ENCODE data around the gene FERMT1.

Gene FERMT1, protein sequence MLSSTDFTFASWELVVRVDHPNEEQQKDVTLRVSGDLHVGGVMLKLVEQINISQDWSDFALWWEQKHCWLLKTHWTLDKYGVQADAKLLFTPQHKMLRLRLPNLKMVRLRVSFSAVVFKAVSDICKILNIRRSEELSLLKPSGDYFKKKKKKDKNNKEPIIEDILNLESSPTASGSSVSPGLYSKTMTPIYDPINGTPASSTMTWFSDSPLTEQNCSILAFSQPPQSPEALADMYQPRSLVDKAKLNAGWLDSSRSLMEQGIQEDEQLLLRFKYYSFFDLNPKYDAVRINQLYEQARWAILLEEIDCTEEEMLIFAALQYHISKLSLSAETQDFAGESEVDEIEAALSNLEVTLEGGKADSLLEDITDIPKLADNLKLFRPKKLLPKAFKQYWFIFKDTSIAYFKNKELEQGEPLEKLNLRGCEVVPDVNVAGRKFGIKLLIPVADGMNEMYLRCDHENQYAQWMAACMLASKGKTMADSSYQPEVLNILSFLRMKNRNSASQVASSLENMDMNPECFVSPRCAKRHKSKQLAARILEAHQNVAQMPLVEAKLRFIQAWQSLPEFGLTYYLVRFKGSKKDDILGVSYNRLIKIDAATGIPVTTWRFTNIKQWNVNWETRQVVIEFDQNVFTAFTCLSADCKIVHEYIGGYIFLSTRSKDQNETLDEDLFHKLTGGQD

DNA sequence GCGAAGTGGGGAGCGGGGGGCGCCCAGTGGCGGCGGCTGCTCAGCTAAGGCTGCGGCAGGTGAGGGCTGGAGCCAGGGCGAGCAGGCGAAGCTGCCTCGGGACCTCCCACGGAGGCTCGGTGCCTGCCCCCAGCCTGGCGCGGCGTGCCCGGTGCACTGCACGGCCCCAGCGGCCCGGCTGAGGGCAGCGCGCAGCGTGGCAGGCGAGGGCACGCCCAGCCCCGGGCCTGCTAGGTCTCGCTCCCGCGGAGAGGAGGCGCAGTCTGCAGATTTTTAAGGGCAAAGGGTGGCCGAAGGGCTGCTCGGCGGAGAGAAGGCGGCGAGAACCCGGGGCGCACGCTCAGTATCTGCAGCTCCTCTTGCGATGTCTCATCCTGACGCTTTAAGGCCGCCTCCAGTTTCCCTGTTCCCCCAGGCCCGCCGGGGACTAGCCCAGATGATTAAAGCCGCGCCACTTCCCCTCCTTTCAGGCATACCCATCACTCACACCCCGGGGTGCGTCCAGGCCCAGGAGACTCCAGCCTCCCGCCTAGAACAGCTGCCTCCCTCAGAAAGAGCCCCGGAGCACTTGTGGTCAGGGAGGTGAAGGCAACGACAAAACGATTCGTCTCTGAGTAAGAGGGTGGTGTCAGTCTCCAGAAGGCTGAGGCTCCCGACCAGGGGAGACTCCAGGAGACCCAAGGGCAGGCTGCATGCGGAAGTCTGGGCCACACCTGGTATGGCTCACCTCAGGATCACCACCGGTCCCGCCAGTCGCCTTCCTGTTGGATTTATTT, at the start of gene FERMT1:
Gene FERMT1, minus strand, starts transcription at position 158 of the 776 bp plus-strand sequence. CDS start 3,476 bp downstream, outside the sequence.
- no peak for DNase-seq

GRCh38 chr20:6169251-6169650, 46.4 kb upstream of the FERMT1 start:
- DNase-seq: no peak

- no peak for DNase-seq
These were observed 45.4 kb upstream of the FERMT1 start for GRCh38 chr20:6168204-6168603.

DNA sequence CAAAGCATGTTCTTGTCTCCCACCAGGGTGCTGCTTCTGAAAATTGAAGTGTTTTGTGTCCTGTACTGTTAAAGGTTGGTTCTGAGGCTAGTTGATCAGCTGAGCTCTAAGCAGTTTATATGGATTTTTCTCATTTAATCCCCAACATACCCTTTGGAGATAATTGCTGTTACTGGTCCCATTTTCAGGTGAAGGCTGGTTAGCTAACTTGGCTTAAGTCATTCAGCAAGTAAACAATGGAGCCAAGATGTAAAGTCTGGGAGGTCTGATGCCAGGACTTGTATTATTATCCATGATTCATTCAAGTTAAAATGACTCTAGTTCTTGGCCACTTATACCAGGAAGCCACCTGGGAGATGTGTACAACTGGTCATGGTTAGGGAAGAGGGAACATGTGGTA, 42.5 kb upstream of the FERMT1 start:
- no peak for DNase-seq

DNA sequence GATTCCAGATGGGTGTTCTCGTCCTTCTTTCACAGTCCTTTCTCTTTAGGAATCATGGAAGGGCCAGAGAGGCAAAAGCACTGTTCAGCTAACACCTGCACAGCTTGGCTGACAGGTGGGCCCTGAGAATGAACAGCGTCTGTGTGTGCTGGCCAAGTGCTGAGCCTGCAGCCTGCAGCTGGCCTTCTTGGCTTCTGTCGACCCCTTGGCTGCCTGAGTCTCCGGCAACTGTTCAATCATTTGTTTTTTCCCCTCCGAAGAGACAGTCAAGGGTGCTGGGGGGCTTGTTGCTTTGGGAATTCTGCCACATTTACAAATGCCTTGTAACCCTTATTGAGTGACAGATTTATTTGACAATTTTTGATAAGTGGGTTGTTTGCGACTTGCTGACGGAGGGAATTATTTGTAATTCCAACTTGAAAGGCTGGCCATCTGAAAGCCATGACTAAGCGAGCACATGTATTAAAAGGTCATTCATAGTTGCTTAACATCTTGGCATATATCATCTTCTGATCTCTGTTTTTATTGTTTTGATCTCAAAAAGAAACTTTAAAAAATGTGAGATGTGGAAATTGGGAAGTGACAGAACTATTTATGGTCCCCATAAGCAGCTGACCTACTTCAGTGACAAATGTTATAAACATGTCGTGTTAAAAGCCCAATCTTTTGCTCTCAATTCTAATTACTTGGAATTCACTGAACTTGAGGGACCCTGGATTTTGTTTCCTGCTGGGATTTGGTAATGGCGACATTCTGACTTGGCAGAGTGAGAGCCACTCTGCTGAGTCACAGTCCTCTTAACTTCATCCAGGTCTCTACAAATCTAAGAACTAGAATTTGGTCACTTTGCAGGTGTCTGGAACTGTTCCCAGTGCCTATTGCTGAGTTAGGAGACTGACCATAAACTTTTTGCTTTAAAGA, 41.9 kb upstream of the FERMT1 start:
- DNase-seq: no peak

DNA sequence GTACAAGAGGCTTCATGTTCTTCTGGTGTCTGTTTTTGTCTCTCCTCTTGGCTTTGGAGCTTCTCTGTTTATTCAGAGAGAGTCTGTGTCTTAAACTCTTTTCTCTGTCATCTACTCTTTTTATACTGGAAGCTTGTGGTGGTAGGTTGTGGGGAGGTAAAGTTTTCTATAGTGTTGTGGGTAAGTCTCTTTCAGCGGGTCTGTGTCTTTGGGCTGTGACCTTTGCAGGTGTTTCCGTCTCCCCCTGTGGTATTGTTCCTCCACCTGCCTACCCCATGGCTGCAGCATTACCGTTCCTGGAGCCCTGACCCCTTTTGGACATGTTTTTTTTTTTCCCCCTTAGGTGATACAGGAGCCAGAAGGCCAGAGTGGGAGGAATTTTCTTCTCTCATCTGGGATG, 37.9 kb upstream of the FERMT1 start:
- DNase-seq: no peak

- no peak for DNase-seq
These were observed 34.5 kb upstream of the FERMT1 start for GRCh38 chr20:6157345-6157744.

- DNase-seq: no peak
These were observed 29.9 kb upstream of the FERMT1 start for GRCh38 chr20:6152777-6153176.

GRCh38 chr20:6148073-6148472, 25.2 kb upstream of the FERMT1 start:
- no peak for DNase-seq

GRCh38 chr20:6142348-6142993, 19.6 kb upstream of the FERMT1 start:
- peak; percentile 20 to 38 for DNase-seq

DNA sequence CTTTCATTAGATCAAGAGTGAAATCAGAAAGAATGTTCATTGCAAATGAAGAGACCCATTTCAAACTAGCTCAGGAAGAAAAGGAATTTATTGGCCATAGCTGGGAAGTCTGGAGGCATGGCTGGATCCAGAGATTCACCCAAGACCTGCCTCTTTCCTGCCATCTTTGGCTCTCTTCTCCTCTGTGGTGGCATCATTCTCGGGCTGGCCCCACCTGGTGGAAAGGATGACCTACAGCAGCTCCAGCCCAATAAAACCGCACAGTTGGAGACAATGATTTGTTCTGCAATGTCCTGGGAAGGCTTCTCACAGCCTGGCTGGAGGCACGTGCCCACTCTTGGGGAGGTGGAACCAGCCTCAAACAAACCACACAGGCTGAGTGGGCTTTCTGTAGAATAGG, 18.1 kb upstream of the FERMT1 start:
- no peak for DNase-seq

GRCh38 chr20:6135347-6135746, 12.5 kb upstream of the FERMT1 start:
- DNase-seq: no peak

DNA sequence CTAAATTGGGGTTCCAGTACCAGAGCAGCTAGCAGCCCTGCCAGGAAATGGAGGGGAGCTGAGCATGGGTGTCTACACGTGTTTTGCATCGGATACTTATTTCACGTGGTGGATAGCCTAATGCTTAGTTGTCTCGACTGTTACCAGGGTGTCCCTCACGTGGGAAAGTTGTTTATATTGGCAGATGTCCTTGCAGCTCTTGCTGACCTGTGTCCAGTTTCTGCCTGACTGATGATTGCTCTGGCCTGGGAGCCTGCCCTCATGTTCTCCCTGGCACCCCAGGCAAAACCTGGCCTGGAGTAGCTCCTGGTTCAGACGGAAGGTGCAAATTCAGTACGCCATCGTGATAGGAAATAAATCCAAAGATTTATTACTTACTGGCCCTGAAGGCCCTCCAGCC, 11.8 kb upstream of the FERMT1 start:
- DNase-seq: no peak

DNA sequence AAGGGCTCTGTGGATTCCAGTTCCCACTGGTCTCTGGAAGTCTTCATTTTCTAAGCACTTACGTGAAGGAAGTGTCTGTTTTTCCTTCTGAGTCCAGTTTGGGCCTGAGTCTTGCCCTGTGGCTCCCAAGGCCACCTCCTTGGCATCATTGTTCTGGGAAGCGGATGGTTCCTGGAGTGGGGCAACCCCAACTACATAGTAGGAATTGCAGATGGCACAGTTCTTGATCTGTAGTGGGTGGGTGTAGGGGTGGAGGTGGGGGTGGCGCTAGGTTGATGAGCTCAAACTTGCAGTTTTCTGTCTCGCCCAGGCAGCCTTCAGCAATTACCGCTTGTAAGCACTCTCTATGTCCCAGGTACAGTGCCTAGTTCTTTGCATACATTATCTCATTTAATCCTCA, 7.2 kb upstream of the FERMT1 start:
- no peak for DNase-seq

DNA sequence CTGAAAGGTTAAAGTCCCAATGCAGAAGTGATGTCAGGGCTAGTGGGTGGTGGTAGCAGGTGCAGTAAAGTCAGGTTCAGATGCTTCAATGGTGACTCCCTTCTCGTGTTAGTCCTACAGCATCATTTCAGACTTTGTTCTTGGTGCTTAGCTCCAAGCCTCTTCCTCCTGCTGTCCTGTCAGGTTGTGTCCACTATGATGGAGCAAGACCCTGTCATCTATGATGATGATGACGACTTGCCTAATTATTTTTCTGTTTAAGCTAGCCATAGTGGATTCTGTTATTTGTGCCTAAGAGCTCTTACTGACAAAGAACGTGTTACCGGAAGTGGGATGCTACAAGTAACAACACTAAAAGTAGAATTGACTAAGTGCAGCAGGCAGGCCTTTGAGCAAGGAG, 5.0 kb upstream of the FERMT1 start:
- no peak for DNase-seq

DNA sequence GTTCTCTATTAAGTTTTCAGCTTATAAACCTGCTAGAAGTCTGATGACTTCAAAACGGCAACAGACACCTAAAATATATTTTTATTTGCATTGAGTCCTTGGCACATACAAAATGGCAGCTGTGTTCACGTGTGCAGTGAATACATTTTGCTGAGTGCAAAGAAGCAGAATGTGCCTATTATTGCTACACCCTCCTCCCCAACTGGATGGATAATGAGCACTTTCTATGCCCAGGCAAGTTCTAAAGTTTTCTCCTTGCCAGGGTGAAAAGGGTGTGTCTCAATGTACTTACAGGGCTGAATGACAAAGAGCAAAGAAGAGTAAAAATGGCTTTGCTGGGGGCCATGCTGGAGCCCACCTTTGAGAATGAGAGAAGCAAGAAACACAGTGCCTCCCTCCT, 4.0 kb upstream of the FERMT1 start:
- DNase-seq: no peak

DNA sequence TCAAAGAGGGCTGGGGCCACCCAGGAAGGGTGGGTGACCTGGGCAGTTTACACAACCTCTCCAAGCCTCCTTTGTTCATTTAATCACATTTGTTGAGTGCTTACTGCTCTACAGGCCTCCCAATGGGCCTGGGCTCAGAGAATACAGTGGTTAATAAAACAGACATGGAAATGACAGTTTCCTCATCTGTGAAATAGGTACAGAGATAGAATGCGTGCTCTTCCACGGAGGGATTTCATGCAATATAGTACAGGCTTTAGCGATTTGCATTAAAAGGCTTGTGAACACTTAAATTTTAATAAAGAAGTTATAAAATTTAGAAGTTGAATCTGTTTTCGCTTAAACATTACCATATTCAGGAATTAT, 802 bp upstream of the FERMT1 start:
- no peak for DNase-seq

DNA sequence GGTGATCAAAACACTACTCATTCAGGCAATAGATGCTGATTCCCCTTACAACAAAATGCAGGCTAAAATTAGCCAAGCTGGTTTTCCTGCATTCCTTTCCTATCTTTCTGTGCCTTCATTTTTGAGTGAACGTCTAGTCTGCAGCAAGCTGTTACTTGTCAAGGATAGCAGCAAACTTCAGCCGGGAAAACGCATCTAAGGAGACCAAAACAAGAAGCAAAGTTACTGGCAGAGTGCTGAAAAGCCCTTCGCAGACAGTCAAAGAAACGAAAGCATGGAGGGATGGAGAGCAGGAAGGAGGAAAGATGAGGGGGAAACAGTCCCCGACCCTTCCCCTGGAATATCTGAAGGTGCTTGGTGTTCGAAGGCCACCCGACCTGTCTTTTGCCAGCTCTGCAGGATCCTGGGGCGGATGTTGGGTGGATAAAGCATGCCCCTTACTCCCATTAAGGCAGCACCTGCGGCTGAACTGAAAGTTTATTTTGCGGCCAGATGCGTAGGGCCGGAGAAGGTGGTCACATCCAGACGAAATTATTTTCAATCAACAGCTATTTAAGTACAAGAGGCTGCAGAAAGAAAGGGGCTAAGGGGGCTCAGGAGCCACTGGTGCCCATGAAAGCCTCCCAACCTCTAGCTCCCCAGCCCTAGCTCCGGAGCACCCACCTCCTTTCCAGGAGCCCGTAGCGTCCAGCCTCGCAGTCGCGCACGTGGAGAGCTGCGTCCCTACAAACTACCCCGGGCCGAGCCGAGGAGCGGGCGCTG, 538 bp downstream of the FERMT1 start:
- no peak for DNase-seq

DNA sequence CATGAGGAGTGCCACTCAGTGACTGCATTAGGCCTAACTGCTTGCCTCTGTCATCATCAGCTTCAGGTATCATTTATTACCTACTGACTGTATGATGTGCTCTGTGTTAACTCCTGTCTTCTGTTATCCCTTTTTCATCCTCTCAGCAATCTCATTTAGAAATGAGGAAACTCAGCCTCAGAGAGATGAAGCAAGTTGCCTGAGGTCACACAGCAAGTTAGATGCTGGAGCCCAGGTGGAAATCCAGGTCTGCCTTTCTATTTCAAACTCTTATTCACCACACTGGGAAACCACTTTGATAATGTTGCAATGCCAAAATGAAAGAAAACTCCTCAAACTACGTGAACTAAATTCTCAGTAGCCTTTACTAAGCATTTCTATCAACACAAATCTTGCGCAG, 1.3 kb downstream of the FERMT1 start:
- DNase-seq: no peak

DNA sequence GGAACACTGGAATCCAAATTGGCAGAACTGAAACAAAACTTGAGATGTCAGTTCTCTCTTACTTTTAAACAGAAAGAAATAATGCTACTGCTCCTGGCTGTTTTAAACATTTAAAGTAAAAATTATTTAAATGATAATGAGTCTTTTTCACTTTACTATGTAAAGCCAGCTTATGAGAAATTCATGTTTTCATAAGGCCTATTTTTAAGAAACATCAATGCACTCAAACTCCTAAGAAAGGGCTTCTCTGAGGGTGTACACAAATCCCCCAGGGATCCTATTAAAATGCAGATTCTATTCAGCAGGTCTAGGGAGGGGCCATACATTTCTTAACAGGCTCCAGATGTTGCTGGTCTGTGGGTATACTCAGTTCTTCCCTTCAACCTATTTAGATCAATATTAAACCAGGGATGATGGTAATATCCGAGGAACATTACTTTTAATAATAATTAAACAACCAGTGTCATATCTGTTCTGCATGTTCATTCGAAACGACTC, 2.3 kb downstream of the FERMT1 start:
- no peak for DNase-seq

DNA sequence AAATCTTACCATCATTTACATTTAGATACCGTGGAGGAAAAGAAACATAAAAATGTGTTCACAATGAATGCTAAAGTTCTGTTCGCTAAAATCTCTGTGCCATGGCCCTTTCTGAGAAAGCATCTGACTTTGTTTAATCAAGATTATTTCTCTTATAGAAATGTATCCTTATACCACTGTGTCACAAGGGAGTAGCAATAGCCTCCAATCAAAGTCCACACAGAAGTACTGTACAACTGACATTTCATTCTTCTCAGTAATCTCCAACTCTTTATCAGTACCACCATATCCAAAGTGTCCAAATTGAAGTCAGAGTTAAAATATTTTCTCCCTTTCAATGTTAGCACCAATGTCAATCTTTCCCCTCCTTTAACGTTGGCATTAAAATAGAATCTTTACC, 6.1 kb downstream of the FERMT1 start:
- DNase-seq: no peak

Data from CD4-positive, alpha-beta T cell treated with Interleukin-1 beta for 1 hour (primary cell).